ENCODE results near the gene TNFRSF18.

GRCh38 chr1:1234180-1234808 is 27.9 kb upstream of the TNFRSF18 start:
- TF ChIP-seq CTCF (IDR thresholded peaks at IDR 0.05; ENCODE audit: low read depth, low read length, poor library complexity, severe bottlenecking) = no peak
- TF ChIP-seq EZH2phosphoT487 (IDR thresholded peaks at IDR 0.05; ENCODE audit: borderline replicate concordance, low read length) = no peak

All from DOHH2 (cell line).